HepG2 (cell line): ENCODE measurements around the gene SRSF2. TPM values are rescaled to one million over a fixed set of nuclear protein-coding genes. Genes with fewer than 3 reads are reported as not detected.

Source experiments
- BCL6 ChIP-seq: IDR thresholded peaks from 2 replicates; pipeline ENCODE4 v1.6.1; 2016; ENCODE audit warnings: missing genetic modification reagents, missing compliant biosample characterization
- HMGXB3 ChIP-seq: sonication (generic); formaldehyde crosslinking; IDR thresholded peaks from 2 replicates; pipeline ENCODE4 v1.4.0; 2020; ENCODE audit warnings: missing genetic modification reagents, borderline replicate concordance
- NCOA5 ChIP-seq: sonication (generic); formaldehyde crosslinking; IDR thresholded peaks from 2 replicates; pipeline ENCODE4 v1.4.0; 2020; ENCODE audit warnings: missing genetic modification reagents
- NONO ChIP-seq, 2 experiments: fragments of 450-650 bp in 1 of 2; sonication (generic) in 1 of 2; formaldehyde crosslinking in 1 of 2; IDR thresholded peaks in 1 of 2; conservative IDR thresholded peaks in 1 of 2; 2 replicates each; pipeline versions ENCODE4 v1.6.1 to v1.8.0; 2017 to 2022; ENCODE audit warnings: mild to moderate bottlenecking in 1 of 2, missing genetic modification reagents in 1 of 2, moderate library complexity in 1 of 2
- PBX3 ChIP-seq: sonication (generic); formaldehyde crosslinking; IDR thresholded peaks from 2 replicates; pipeline ENCODE4 v1.8.1; 2023; ENCODE audit warnings: missing genetic modification reagents, inconsistent platforms, borderline replicate concordance
- RARA ChIP-seq: IDR thresholded peaks from 2 replicates; pipeline ENCODE4 v1.6.1; 2016; ENCODE audit warnings: missing genetic modification reagents, missing compliant biosample characterization
- SCMH1 ChIP-seq: sonication (generic); formaldehyde crosslinking; IDR thresholded peaks from 2 replicates; pipeline ENCODE4 v1.9.0; 2021; ENCODE audit warnings: missing genetic modification reagents, mild to moderate bottlenecking, borderline replicate concordance
- SMC3 ChIP-seq: IDR thresholded peaks from 2 replicates; pipeline ENCODE4 v1.6.1; 2011; ENCODE audit warnings: low read length, improper control_type of control experiment
- SRSF9 ChIP-seq: fragments of 200-400 bp; formaldehyde crosslinking; IDR thresholded peaks from 2 replicates; pipeline ENCODE4 v1.6.1; 2018; ENCODE audit warnings: borderline replicate concordance, mild to moderate bottlenecking, low read depth, low read length; ENCODE audit not compliant: insufficient read depth, poor library complexity, severe bottlenecking
- TRAFD1 ChIP-seq: sonication (generic); formaldehyde crosslinking; IDR thresholded peaks from 2 replicates; pipeline ENCODE4 v1.5.1; 2020; ENCODE audit warnings: missing genetic modification reagents, mild to moderate bottlenecking, borderline replicate concordance
- ZNF17 ChIP-seq: sonication (generic); formaldehyde crosslinking; IDR thresholded peaks from 2 replicates; pipeline ENCODE4 v1.5.0; 2020; ENCODE audit warnings: mild to moderate bottlenecking, missing genetic modification reagents
- ZNF607 ChIP-seq: sonication (generic); formaldehyde crosslinking; IDR thresholded peaks from 2 replicates; pipeline ENCODE4 v1.5.1; 2020; ENCODE audit warnings: missing genetic modification reagents, mild to moderate bottlenecking, borderline replicate concordance
- ZNF646 ChIP-seq: sonication (generic); formaldehyde crosslinking; IDR thresholded peaks from 2 replicates; pipeline ENCODE4 v1.9.0; 2021; ENCODE audit warnings: mild to moderate bottlenecking, missing genetic modification reagents
- ZNF776 ChIP-seq: sonication (generic); formaldehyde crosslinking; IDR thresholded peaks from 2 replicates; pipeline ENCODE4 v1.4.0; 2020; ENCODE audit warnings: mild to moderate bottlenecking, missing genetic modification reagents
- polyA plus RNA-seq, 8 experiments: library from polyadenylated mRNA; depleted of rRNA in 3 of 8; stranded (reverse) in 7 of 8; unstranded in 1 of 8; fragments of >200 nt; fragmentation: Illumina TruSeq in 4 of 8; extraction: Trizol in 4 of 8; gene quantifications; 2 replicates each; pipeline versions ENCODE4 v1.2.1 to v1.2.3, GENCODE V29; 2011 to 2016; ENCODE audit warnings: low read depth in 4 of 8, missing spikeins in 1 of 8, mixed read lengths in 1 of 8; ENCODE audit not compliant: insufficient read depth in 1 of 8
- total RNA-seq, 5 experiments: library from RNA; depleted of rRNA; stranded (reverse); fragments of >200 nt; fragmentation: Illumina TruSeq; extraction: Trizol; gene quantifications; 2 replicates each; pipeline ENCODE4 v1.2.3, GENCODE V29; 2016; ENCODE audit warnings: low read depth in 1 of 5

Gene SRSF2
- total and polyA plus RNA-seq, 2 of the 13 experiments (the other 11 are each of a cell fraction or from before 2014, with no cell fraction given) = 306 to 319 TPM

GRCh38 chr17:76736349-76737081 is 616 bp downstream of the SRSF2 start (continued):
- TF ChIP-seq TRAFD1 (no peak), SMC3 (no peak), HMGXB3 (CRISPR knock-in tag) (no peak), ZNF607 (CRISPR knock-in tag) (no peak), SRSF9 (no peak), SCMH1 (no peak), BCL6 (CRISPR knock-in tag) (no peak), PBX3 (no peak), NONO (IDR thresholded peaks at IDR 0.05) (no peak), NONO (CRISPR knock-in tag; conservative IDR thresholded peaks at IDR 0.05) (no peak), ZNF776 (CRISPR knock-in tag) (no peak), ZNF646 (no peak; the same call in 1 of the 2 replicates), NCOA5 (CRISPR knock-in tag) (no peak), ZNF17 (CRISPR knock-in tag) (no peak), RARA (no peak)
